ENCODE data around the gene CDC42BPA.
A peak's percentile ranks its signal among the peaks of the same experiment; 100 is the strongest.

CDC42BPA gene

DNA sequence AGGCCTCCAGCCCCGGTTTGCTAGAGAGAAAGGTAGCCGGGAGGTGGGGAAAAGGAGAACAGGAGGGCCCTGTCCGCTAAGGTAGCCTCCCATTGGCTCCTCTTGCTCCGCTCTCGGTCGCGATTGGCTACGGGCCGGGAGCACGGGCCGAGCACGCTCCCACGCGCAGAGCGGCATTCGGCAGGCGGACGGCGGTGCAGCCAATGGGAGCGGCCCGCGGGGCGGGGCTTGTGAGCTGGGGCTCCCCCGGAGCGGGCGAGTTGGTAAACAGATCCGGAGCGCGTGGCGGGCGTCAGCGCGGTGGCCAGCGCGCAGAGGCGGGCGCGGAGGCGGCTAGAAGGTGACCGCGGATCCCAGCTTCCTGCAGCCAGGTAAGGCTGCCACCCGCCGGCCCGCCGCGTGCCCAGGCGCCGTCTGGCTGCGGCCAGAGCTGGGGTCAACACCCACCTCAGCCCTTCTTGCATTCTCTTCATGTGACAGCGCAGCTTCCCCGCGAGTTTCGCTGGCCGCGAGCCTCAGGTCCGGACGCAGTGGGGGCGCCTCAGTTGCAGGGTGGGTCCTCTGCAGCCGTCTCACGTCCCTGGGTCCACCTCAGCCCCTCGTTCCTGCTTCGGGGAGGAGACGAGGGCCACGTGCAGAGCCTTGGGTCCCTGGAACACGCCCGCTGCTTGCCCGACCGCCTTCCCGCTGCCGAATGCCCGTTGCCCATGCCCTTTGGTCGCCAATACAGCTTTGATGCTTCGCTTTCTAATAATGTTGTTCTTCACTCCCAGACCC, 378.1 kb downstream of the CDC42BPA start, which contains the start of gene COQ8A:
Gene COQ8A (plus strand): TSS at position 266 of the 777 bp plus-strand sequence. CDS start 21,092 bp downstream, outside the sequence.
- peak; percentile 99 for DNase-seq

Measured in activated naive CD4-positive, alpha-beta T cell treated with anti-CD3 and anti-CD28 coated beads, Interleukin-2, amount 50 U/mL, for 16 hours (primary cell).